NB4 (cell line): ENCODE data around the gene SOCS6.

Source experiments
- DNase-seq: peaks from one replicate; pipeline ENCODE4 v3.0.0; 2010; ENCODE audit warnings: low read depth
- H3K4me3 ChIP-seq: one replicate; pipeline ENCODE4 v1.5.1; 2011; ENCODE audit warnings: mild to moderate bottlenecking, low read depth, low read length, moderate library complexity
- CTCF ChIP-seq: IDR thresholded peaks from one replicate; pipeline ENCODE4 v1.5.1; 2012; ENCODE audit warnings: low read depth, low read length
- MAX ChIP-seq: IDR thresholded peaks from 2 replicates; pipeline ENCODE4 v1.6.1; 2011; ENCODE audit warnings: low read depth, low read length
- MYC ChIP-seq: IDR thresholded peaks from 2 replicates; pipeline ENCODE4 v1.6.1; 2011; ENCODE audit warnings: low read depth, low read length
- POLR2A ChIP-seq: IDR thresholded peaks from 2 replicates; pipeline ENCODE4 v1.6.1; 2011; ENCODE audit warnings: mild to moderate bottlenecking; ENCODE audit not compliant: insufficient read length; ENCODE audit errors: extremely low read depth

Gene SOCS6

GRCh38 chr18:70334264-70334663 is 45.4 kb downstream of the SOCS6 start:
- TF ChIP-seq CTCF, result no peak
- no peak for TF ChIP-seq MAX
- TF ChIP-seq MYC, result no peak
- no peak for TF ChIP-seq POLR2A
- H3K4me3 ChIP-seq, result no peak overlapping the region
- no peak for DNase-seq

GRCh38 chr18:70334728-70335329 is 46.0 kb downstream of the SOCS6 start:
- DNase-seq, result no peak
- TF ChIP-seq MYC (no peak), MAX (no peak), CTCF (no peak), POLR2A (no peak)
- no peak overlapping the region for H3K4me3 ChIP-seq

- no peak overlapping the region for H3K4me3 ChIP-seq
- TF ChIP-seq MAX (no peak), MYC (no peak), POLR2A (no peak), CTCF (no peak)
- no peak for DNase-seq
Observed at GRCh38 chr18:70335892-70336726, 47.3 kb downstream of the SOCS6 start.

GRCh38 chr18:70337139-70337972 is 48.5 kb downstream of the SOCS6 start:
- DNase-seq, result peak; percentile 47
- H3K4me3 ChIP-seq, result no peak overlapping the region
- no peak for TF ChIP-seq POLR2A
- no peak for TF ChIP-seq CTCF
- TF ChIP-seq MYC, result no peak
- no peak for TF ChIP-seq MAX

- no peak for DNase-seq
- TF ChIP-seq CTCF (no peak), MYC (no peak), POLR2A (no peak), MAX (no peak)
- H3K4me3 ChIP-seq, result no peak overlapping the region
Observed at GRCh38 chr18:70338890-70339289, 50.0 kb downstream of the SOCS6 start.
